OCI-LY7 (cell line): ENCODE data around the gene PBX1. TPM values are rescaled to one million over a fixed set of nuclear protein-coding genes. Genes with fewer than 3 reads are reported as not detected.

Source experiments
- BruUV-seq: library from RNA; stranded (reverse); fragments of 400-500 nt; replicated peaks from 2 replicates; lab custom pipeline; 2021; lab: Mats Ljungman, UMichigan
- CTCF ChIA-PET: fragments of 300-600 bp; sonication (Branson Sonifier 250); formaldehyde crosslinking; loops from one replicate; lab custom pipeline; 2022; ENCODE audit warnings: antibody characterized with exemption; ENCODE audit not compliant: unreplicated experiment; lab: Charles Lee
- POLR2A ChIA-PET: fragments of 300-600 bp; sonication (Branson Sonifier 250); formaldehyde crosslinking; loops from one replicate; lab custom pipeline; 2022; ENCODE audit warnings: antibody characterized with exemption; lab: Charles Lee
- DNase-seq: peaks from one replicate; pipeline ENCODE4 v3.0.0-alpha.2; 2015; ENCODE audit warnings: low spot score
- H2AFZ ChIP-seq: fragments of 200-600 bp; sonication (generic), shearing (Covaris generic); 2 replicates; pipeline ENCODE4 v1.6.1; 2014; ENCODE audit warnings: mild to moderate bottlenecking, antibody characterized with exemption, low read length, moderate library complexity
- H3K27ac ChIP-seq: fragments of 200-600 bp; sonication (generic); 2 replicates; pipeline ENCODE4 v1.5.1; 2014; ENCODE audit warnings: mixed run types, low read depth, mild to moderate bottlenecking, moderate library complexity, low read length, inconsistent platforms; ENCODE audit not compliant: poor library complexity, severe bottlenecking
- H3K36me3 ChIP-seq: fragments of 200-600 bp; sonication (generic); 2 replicates; pipeline ENCODE4 v1.6.1; 2014; ENCODE audit warnings: mild to moderate bottlenecking, antibody characterized with exemption, low read length, moderate library complexity, mixed read lengths; ENCODE audit not compliant: insufficient read depth
- H3K4me1 ChIP-seq: fragments of 200-600 bp; sonication (generic); 2 replicates; pipeline ENCODE4 v1.5.1; 2014; ENCODE audit warnings: mild to moderate bottlenecking, low read length; ENCODE audit not compliant: insufficient read depth, poor library complexity, severe bottlenecking
- H3K4me2 ChIP-seq: fragments of 200-600 bp; sonication (generic); 2 replicates; pipeline ENCODE4 v1.6.1; 2014; ENCODE audit warnings: mild to moderate bottlenecking, low read length
- H3K4me3 ChIP-seq: fragments of 200-600 bp; sonication (generic); 2 replicates; pipeline ENCODE4 v1.5.1; 2014; ENCODE audit warnings: mild to moderate bottlenecking, low read depth, low read length; ENCODE audit not compliant: poor library complexity, severe bottlenecking
- H3K79me2 ChIP-seq: fragments of 200-600 bp; sonication (generic); 2 replicates; pipeline ENCODE4 v1.6.1; 2016; ENCODE audit warnings: low read depth, mild to moderate bottlenecking, low read length, moderate library complexity, mixed read lengths; ENCODE audit not compliant: insufficient read depth
- H3K9me2 ChIP-seq: fragments of 200-600 bp; sonication (generic); 2 replicates; pipeline ENCODE4 v1.6.1; 2016; ENCODE audit warnings: mild to moderate bottlenecking, low read length, mixed read lengths; ENCODE audit not compliant: insufficient read depth
- H3K9me3 ChIP-seq: fragments of 200-600 bp; sonication (generic); 2 replicates; pipeline ENCODE4 v1.6.1; 2014; ENCODE audit warnings: mild to moderate bottlenecking, mixed run types, low read length, mixed read lengths
- H4K20me1 ChIP-seq: fragments of 200-600 bp; sonication (generic); 2 replicates; pipeline ENCODE4 v1.6.1; 2014; ENCODE audit warnings: mild to moderate bottlenecking, antibody characterized with exemption, low read length, moderate library complexity, mixed read lengths; ENCODE audit not compliant: insufficient read depth
- CTCF ChIP-seq: fragments of 200-600 bp; sonication (generic); conservative IDR thresholded peaks from 2 replicates; pipeline ENCODE4 v1.5.1; 2014; ENCODE audit warnings: mild to moderate bottlenecking, antibody characterized with exemption, low read length, moderate library complexity, mixed read lengths
- EZH2phosphoT487 ChIP-seq: fragments of 200-600 bp; sonication (generic); IDR thresholded peaks from 2 replicates; pipeline ENCODE4 v1.6.1; 2018; ENCODE audit warnings: low read depth, borderline replicate concordance, mild to moderate bottlenecking, mixed run types, antibody characterized with exemption, low read length, moderate library complexity, mixed read lengths
- intact Hi-C: fragments of 100-400 bp; cut with micrococcal nuclease; formaldehyde crosslinking; loops from one replicate; pipeline ENCODE4 v1.10.0; 2022; ENCODE audit not compliant: unreplicated experiment
- total RNA-seq, 2 experiments: library from RNA; depleted of rRNA in 1 of 2; stranded (reverse); fragments of >200 nt in 1 of 2; shearing (Covaris generic) in 1 of 2; gene quantifications; 2 replicates each; pipeline ENCODE4 v1.2.3, GENCODE V29; 2014 to 2022

Gene PBX1
- total RNA-seq, 2 experiments from 2014 or later = not detected

GRCh38 chr1:164648636-164649035, 89.7 kb downstream of the PBX1 start:
- H3K79me2 ChIP-seq = no peaks in the 10 kb centered on the region
- no peak for DNase-seq
- H3K4me2 ChIP-seq = no peak overlapping the region
- no peaks in the 10 kb centered on the region for H3K36me3 ChIP-seq
- TF ChIP-seq CTCF = no peak
- no peak for TF ChIP-seq EZH2phosphoT487
- H3K4me1 ChIP-seq = no peaks in the 10 kb centered on the region
- no peak overlapping the region for H3K27ac ChIP-seq
- no peak overlapping the region for H3K4me3 ChIP-seq
- H2AFZ ChIP-seq = no peak overlapping the region
- no peaks in the 10 kb centered on the region for H3K9me2 ChIP-seq
- ChIA-PET POLR2A (no interaction called here), CTCF (no interaction called here)
- intact Hi-C loops = no loop called here
- BruUV-seq = no TSS peak
- no peaks in the 10 kb centered on the region for H4K20me1 ChIP-seq
- no peaks in the 10 kb centered on the region for H3K9me3 ChIP-seq

- Histone ChIP-seq H3K27ac (no peak overlapping the region), H3K79me2 (no peaks in the 10 kb centered on the region), H3K9me2 (no peaks in the 10 kb centered on the region), H2AFZ (no peak overlapping the region), H3K9me3 (no peaks in the 10 kb centered on the region), H3K4me3 (no peak overlapping the region), H3K36me3 (no peaks in the 10 kb centered on the region), H4K20me1 (no peaks in the 10 kb centered on the region), H3K4me2 (no peak overlapping the region), H3K4me1 (no peaks in the 10 kb centered on the region)
- TF ChIP-seq CTCF = no peak
- TF ChIP-seq EZH2phosphoT487 = no peak
- DNase-seq = no peak
- intact Hi-C loops = no loop called here
- CTCF ChIA-PET = no interaction called here
- POLR2A ChIA-PET = no interaction called here
- no TSS peak for BruUV-seq
These were observed 90.2 kb downstream of the PBX1 start for GRCh38 chr1:164649146-164649545.

- H3K36me3 ChIP-seq = no peaks in the 10 kb centered on the region
- no peak overlapping the region for H3K4me3 ChIP-seq
- no peak overlapping the region for H3K27ac ChIP-seq
- intact Hi-C loops = no loop called here
- no peak for DNase-seq
- no peaks in the 10 kb centered on the region for H3K9me3 ChIP-seq
- ChIA-PET CTCF (no interaction called here), POLR2A (interaction anchor here (0.7 kb wide), 1 partner anchor 97 kb away, joined by 3 read pairs; no protein-coding TSS in a partner anchor)
- H3K9me2 ChIP-seq = no peaks in the 10 kb centered on the region
- H2AFZ ChIP-seq = no peak overlapping the region
- BruUV-seq = no TSS peak
- no peak for TF ChIP-seq CTCF
- TF ChIP-seq EZH2phosphoT487 = no peak
- no peak overlapping the region for H3K4me2 ChIP-seq
- no peaks in the 10 kb centered on the region for H3K4me1 ChIP-seq
- no peaks in the 10 kb centered on the region for H4K20me1 ChIP-seq
- no peaks in the 10 kb centered on the region for H3K79me2 ChIP-seq
These were observed 91.5 kb downstream of the PBX1 start for GRCh38 chr1:164650531-164650930.
